ENCODE measurements around the gene PPM1G.

PPM1G gene

DNA sequence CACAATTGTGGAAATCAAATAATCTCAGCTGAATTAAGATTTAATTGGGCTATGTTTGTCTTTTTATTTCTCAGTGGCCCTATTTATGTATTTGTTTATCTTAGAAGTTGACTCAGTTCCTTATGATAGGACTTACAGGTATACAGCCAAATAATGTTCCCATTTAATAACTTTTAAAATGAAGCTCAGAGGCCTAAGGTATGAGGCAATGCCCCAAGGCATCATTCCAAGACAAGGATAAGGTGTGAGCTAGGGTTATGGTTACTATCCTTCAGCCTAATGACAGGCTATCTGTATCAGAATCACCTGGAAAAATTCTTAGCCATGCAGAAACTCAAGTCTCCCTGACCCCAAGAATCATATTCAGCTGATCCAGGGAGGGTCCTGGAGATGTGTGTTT lies 11.6 kb upstream of the PPM1G start:
- no peak overlapping the region for H3K27ac ChIP-seq (ENCODE audit: insufficient read depth, low read length, poor library complexity, severe bottlenecking)
- H3K27me3 ChIP-seq (replicated peaks; ENCODE audit: control insufficient read depth, insufficient read depth, low read length, poor library complexity, severe bottlenecking), result no peaks in the 10 kb centered on the region
- H3K4me1 ChIP-seq (ENCODE audit: control insufficient read depth, insufficient read depth, low read length, poor library complexity, severe bottlenecking), result no peaks in the 10 kb centered on the region
- no peak overlapping the region for H3K4me3 ChIP-seq (ENCODE audit: insufficient read depth, low read depth, low read length, poor library complexity, severe bottlenecking)
- no peak for DNase-seq
- H3K36me3 ChIP-seq (ENCODE audit: control insufficient read depth, insufficient read depth, low read length), result no peaks in the 10 kb centered on the region
- no peaks in the 10 kb centered on the region for H3K9me3 ChIP-seq (ENCODE audit: control insufficient read depth, low read length)

DNA sequence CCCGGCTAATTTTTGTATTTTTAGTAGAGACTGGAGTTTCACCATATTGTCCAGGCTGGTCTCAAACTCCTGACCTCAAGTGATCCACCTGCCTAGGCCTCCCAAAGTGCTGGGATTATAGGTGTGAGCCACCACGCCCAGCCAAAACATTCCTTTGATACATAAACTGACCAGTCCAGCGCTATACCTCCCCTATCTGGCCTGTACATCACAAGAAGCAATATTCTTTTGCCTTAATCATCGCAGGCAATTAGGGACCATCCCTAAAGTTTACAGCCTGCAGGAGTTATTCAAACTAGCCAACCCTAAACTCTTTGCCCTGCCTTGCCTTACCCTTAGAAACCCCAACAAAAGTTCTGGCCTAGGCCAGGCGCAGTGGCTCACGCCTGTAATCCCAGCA lies 6.8 kb upstream of the PPM1G start:
- Histone ChIP-seq H3K9me3 (ENCODE audit: control insufficient read depth, low read length) (no peaks in the 10 kb centered on the region), H3K27ac (ENCODE audit: insufficient read depth, low read length, poor library complexity, severe bottlenecking) (no peak overlapping the region), H3K36me3 (ENCODE audit: control insufficient read depth, insufficient read depth, low read length) (no peaks in the 10 kb centered on the region), H3K4me1 (ENCODE audit: control insufficient read depth, insufficient read depth, low read length, poor library complexity, severe bottlenecking) (no peaks in the 10 kb centered on the region), H3K27me3 (replicated peaks; ENCODE audit: control insufficient read depth, insufficient read depth, low read length, poor library complexity, severe bottlenecking) (no peaks in the 10 kb centered on the region), H3K4me3 (ENCODE audit: insufficient read depth, low read depth, low read length, poor library complexity, severe bottlenecking) (no peak overlapping the region)
- no peak for DNase-seq

DNA sequence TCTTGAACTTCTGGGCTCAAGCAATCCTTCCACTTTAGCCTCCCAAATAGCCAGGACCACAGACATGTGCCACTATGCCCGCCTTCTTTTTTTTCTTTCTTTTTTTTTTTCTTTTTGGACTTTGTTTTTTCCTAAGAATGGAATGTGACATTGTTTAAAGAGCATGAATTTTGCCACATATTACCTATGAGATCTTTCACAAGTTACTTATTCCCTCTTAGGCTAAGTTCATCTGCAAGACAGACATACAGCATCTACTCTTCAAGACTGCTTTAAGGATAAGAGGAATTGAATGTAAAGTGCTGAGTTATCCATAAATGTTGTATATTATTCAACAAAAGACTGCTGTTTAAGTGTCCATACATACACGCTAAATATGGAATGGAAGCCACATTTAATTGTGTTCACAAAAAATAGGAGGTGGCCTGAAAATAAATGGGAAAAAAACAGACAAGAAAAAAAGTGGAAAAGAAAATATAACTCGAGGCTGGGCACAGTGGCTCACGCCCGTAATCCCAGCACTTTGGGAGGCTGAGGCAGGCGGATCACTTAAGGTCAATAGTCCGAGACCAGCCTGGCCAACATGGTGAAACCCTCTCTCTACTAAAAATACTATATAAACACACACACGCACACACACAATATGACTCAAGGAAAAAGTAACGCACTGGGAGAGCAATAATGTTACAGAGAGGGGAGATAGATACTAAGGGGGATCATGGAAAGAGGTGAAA lies 3.2 kb upstream of the PPM1G start:
- Histone ChIP-seq H3K4me1 (ENCODE audit: control insufficient read depth, insufficient read depth, low read length, poor library complexity, severe bottlenecking) (peaks cover 17% of the 10 kb centered on the region), H3K27me3 (replicated peaks; ENCODE audit: control insufficient read depth, insufficient read depth, low read length, poor library complexity, severe bottlenecking) (no peaks in the 10 kb centered on the region), H3K36me3 (ENCODE audit: control insufficient read depth, insufficient read depth, low read length) (no peaks in the 10 kb centered on the region), H3K9me3 (ENCODE audit: control insufficient read depth, low read length) (no peaks in the 10 kb centered on the region), H3K4me3 (ENCODE audit: insufficient read depth, low read depth, low read length, poor library complexity, severe bottlenecking) (no peak overlapping the region), H3K27ac (ENCODE audit: insufficient read depth, low read length, poor library complexity, severe bottlenecking) (no peak overlapping the region)
- DNase-seq, result no peak

DNA sequence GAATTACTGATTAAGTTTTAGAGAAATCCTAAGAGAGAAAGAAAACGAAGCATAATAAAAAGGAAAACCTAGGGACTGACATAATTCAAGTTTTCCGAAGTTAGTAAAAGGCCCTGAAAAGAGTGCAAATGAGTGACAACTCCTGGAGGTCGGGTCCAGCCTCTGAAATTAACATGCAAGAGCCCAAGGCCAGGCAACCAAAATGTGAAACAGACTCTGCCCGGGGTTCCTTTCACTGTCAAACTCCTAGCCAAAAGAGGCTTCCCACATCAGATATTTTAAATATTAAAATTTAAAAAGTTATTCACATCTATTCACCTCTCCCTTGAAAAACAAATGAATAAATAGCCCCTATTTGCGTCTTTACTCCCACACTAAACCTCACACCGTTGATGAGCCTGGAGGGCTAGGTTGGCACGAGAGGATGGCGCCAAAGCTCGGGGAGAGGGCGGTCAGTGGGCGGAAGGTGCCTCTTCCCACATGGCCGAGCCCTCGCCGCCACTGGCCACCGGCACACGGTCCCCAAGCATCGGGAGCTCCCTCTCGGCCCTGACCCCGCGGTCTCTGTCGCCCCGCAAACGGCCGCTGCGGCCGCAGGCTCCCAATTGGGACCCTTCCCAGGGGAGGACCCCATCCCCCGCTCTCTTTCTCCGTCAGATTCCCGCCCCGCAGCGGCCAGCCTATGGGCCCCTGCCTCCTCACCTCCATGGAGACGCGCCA lies 630 bp downstream of the PPM1G start:
- H3K27ac ChIP-seq (ENCODE audit: insufficient read depth, low read length, poor library complexity, severe bottlenecking), result peak overlapping the region; percentile 86
- H3K36me3 ChIP-seq (ENCODE audit: control insufficient read depth, insufficient read depth, low read length), result no peaks in the 10 kb centered on the region
- no peaks in the 10 kb centered on the region for H3K27me3 ChIP-seq (replicated peaks; ENCODE audit: control insufficient read depth, insufficient read depth, low read length, poor library complexity, severe bottlenecking)
- no peaks in the 10 kb centered on the region for H3K9me3 ChIP-seq (ENCODE audit: control insufficient read depth, low read length)
- DNase-seq, result no peak
- peak overlapping the region; percentile 99 for H3K4me3 ChIP-seq (ENCODE audit: insufficient read depth, low read depth, low read length, poor library complexity, severe bottlenecking)
- H3K4me1 ChIP-seq (ENCODE audit: control insufficient read depth, insufficient read depth, low read length, poor library complexity, severe bottlenecking), result peaks cover 25% of the 10 kb centered on the region

DNA sequence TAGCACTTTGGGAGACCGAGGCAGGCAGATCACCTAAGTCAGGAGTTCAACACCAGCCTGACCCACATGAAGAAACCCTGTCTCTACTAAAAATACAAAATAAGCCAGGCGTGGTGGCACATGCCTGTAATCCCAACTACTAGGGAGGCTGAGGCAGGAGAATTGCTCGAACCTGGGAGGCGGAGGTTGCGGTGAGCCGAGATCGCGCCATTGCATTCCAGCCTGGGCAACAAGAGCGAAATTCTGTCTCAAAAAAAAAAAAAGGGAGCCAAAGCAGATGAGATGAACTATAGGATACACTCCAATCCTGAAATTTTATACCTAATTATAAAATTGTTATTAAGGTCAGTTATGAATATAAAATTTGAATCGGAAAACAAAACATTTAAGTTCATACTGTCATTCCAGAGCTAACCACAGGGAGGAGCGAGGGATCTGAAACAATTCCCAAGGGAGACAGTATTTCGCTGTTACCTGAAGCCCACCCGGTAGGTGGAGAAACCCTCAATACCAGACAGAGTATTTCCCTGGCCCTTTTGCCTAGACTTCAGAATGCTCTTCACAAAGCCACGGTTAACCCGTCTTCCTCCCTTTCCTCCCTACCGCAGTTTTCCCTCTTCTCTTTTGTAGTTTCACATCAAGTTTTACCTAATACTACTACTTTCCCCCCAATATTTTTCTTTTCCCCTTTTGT lies 1.4 kb downstream of the PPM1G start:
- Histone ChIP-seq H3K27ac (ENCODE audit: insufficient read depth, low read length, poor library complexity, severe bottlenecking) (peak overlapping the region; percentile 86), H3K4me1 (ENCODE audit: control insufficient read depth, insufficient read depth, low read length, poor library complexity, severe bottlenecking) (peaks cover 25% of the 10 kb centered on the region), H3K27me3 (replicated peaks; ENCODE audit: control insufficient read depth, insufficient read depth, low read length, poor library complexity, severe bottlenecking) (no peaks in the 10 kb centered on the region), H3K9me3 (ENCODE audit: control insufficient read depth, low read length) (no peaks in the 10 kb centered on the region), H3K4me3 (ENCODE audit: insufficient read depth, low read depth, low read length, poor library complexity, severe bottlenecking) (peak overlapping the region; percentile 99), H3K36me3 (ENCODE audit: control insufficient read depth, insufficient read depth, low read length) (no peaks in the 10 kb centered on the region)
- DNase-seq, result no peak

DNA sequence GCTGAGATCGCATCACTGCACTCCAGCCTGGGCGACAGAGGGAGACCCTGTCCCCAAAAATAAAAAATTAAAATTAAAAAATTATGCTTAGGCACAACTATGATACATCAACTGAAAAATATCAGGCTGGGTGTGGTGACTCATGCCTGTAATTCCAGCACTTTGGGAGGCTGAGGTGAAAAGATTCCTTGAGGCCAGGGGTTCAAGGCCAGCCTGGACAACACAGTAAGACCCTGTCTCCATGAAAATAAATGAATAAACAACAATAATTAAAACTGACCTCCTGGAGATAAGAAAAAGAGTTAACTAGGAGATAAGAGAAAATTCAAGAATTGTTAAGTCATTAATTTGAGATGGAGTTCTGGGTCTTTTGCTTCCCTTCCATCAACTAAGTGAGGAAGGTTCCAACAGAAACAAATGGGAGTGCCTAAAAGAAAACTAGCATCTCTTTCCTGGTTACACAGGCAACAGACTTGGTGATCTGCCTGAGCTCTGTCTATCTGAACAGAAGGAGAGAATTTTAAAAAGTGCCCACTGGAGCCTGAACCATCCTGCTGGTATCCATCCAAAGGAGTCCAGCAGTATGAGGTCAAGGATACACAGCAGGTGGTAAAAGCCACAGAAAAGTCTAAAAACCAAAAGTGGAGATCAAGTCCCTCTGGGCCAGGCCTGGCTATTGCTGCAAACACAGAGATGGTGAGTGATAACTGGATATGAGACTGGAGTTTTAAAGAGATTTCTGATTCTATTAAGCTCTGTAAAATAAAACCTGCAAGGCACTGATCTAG lies 8.8 kb downstream of the PPM1G start:
- Histone ChIP-seq H3K27me3 (replicated peaks; ENCODE audit: control insufficient read depth, insufficient read depth, low read length, poor library complexity, severe bottlenecking) (no peaks in the 10 kb centered on the region), H3K27ac (ENCODE audit: insufficient read depth, low read length, poor library complexity, severe bottlenecking) (no peak overlapping the region), H3K4me1 (ENCODE audit: control insufficient read depth, insufficient read depth, low read length, poor library complexity, severe bottlenecking) (no peaks in the 10 kb centered on the region), H3K36me3 (ENCODE audit: control insufficient read depth, insufficient read depth, low read length) (no peaks in the 10 kb centered on the region), H3K9me3 (ENCODE audit: control insufficient read depth, low read length) (no peaks in the 10 kb centered on the region), H3K4me3 (ENCODE audit: insufficient read depth, low read depth, low read length, poor library complexity, severe bottlenecking) (no peak overlapping the region)
- DNase-seq, result no peak

DNA sequence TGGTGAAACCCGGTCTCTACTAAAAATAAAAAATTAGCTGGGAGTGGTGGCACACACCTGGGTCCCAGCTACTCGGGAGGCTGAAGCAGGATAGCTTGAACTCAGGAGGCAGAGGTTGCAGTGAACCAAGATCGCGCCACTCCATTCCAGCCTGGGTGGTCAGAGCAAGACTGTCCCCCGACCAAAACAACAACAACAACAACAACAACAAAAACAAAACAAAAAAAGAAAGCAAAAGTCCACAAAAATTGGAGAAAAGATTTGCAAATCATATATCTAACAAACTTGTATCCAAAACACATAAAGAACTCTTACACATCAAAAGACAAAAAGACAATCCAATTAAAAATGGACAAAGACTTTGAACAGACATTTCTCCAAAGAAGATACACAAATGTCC lies 10.4 kb downstream of the PPM1G start:
- DNase-seq, result no peak
- Histone ChIP-seq H3K27ac (ENCODE audit: insufficient read depth, low read length, poor library complexity, severe bottlenecking) (no peak overlapping the region), H3K27me3 (replicated peaks; ENCODE audit: control insufficient read depth, insufficient read depth, low read length, poor library complexity, severe bottlenecking) (no peaks in the 10 kb centered on the region), H3K4me3 (ENCODE audit: insufficient read depth, low read depth, low read length, poor library complexity, severe bottlenecking) (no peak overlapping the region), H3K4me1 (ENCODE audit: control insufficient read depth, insufficient read depth, low read length, poor library complexity, severe bottlenecking) (no peaks in the 10 kb centered on the region), H3K9me3 (ENCODE audit: control insufficient read depth, low read length) (no peaks in the 10 kb centered on the region), H3K36me3 (ENCODE audit: control insufficient read depth, insufficient read depth, low read length) (no peaks in the 10 kb centered on the region)

DNA sequence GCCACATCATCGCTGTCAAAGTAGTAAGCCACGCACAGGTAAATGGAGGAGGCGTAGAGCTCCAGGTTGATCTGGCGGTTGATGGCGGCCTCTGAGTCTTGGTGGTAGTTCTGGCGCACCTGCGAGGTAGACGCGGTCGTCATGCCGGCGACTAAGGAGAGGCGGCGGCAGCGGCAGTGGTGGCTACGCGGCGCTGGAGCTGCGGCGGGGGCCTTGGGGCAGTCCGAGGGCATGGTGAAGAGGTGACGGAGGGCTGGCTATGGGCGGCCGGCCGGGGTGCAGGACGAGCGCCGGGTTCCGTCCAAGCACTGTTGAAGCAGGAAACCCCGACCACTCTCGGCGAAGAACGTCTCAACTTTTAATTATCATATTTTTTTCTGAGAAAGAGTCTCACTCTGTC lies 16.2 kb downstream of the PPM1G start:
- H3K27me3 ChIP-seq (replicated peaks; ENCODE audit: control insufficient read depth, insufficient read depth, low read length, poor library complexity, severe bottlenecking), result no peaks in the 10 kb centered on the region
- no peak for DNase-seq
- no peaks in the 10 kb centered on the region for H3K36me3 ChIP-seq (ENCODE audit: control insufficient read depth, insufficient read depth, low read length)
- H3K4me3 ChIP-seq (ENCODE audit: insufficient read depth, low read depth, low read length, poor library complexity, severe bottlenecking), result no peak overlapping the region
- H3K4me1 ChIP-seq (ENCODE audit: control insufficient read depth, insufficient read depth, low read length, poor library complexity, severe bottlenecking), result peaks cover 11% of the 10 kb centered on the region
- no peaks in the 10 kb centered on the region for H3K9me3 ChIP-seq (ENCODE audit: control insufficient read depth, low read length)
- no peak overlapping the region for H3K27ac ChIP-seq (ENCODE audit: insufficient read depth, low read length, poor library complexity, severe bottlenecking)

DNA sequence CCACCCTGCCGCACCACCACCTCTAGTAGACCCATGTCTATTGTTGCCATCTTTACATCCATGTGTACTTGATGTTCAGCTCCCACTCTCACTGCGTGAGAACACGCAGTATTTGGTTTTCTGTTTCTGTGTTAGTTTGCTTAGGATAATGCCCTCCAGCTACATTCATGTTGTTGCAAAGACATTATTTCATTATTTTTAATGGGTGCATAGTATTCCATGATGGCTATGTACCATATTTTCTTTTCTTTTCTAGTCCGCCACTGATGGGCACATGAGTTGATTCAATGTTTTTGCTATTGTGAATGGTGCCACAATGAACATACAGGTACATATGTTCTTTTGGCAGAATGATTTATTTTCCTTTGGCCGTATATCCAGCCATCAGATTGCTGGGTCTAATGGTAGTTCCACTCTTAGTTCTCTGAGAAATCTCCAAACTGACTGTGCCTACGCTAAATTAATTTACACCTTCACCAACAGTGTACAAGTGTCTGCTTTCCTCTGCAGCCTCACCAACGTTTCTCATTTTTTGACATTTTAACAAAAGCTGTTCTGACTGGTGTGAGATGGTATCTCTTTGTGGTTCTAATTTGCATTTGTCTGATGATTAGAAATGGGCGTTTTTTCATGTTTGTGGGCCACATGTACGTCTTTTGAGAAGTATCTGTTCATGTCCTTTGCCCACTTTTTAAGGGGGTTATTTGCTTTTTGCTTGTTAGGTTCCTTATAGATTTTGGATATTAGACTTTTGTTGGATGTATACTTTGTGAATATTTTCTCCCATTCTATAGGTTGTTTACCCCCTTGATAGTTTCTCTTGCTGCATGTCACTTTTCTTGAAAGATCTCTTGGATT lies 18.3 kb downstream of the PPM1G start:
- H3K9me3 ChIP-seq (ENCODE audit: control insufficient read depth, low read length), result no peaks in the 10 kb centered on the region
- peaks cover 1% of the 10 kb centered on the region for H3K36me3 ChIP-seq (ENCODE audit: control insufficient read depth, insufficient read depth, low read length)
- DNase-seq, result no peak
- peaks cover 11% of the 10 kb centered on the region for H3K4me1 ChIP-seq (ENCODE audit: control insufficient read depth, insufficient read depth, low read length, poor library complexity, severe bottlenecking)
- H3K27me3 ChIP-seq (replicated peaks; ENCODE audit: control insufficient read depth, insufficient read depth, low read length, poor library complexity, severe bottlenecking), result no peaks in the 10 kb centered on the region
- no peak overlapping the region for H3K4me3 ChIP-seq (ENCODE audit: insufficient read depth, low read depth, low read length, poor library complexity, severe bottlenecking)
- H3K27ac ChIP-seq (ENCODE audit: insufficient read depth, low read length, poor library complexity, severe bottlenecking), result peak overlapping the region; percentile 58

Data from effector memory CD4-positive, alpha-beta T cell (primary cell).